IMR-90 (cell line): ENCODE results near the gene COL13A1.

ENCODE experiments used
- POLR2A ChIP-seq: IDR thresholded peaks from 2 replicates; pipeline ENCODE4 v1.6.1; 2012; ENCODE audit warnings: mild to moderate bottlenecking, low read depth, low read length
- TF ChIP-seq, protein P1 (sequence below): conservative IDR thresholded peaks from 2 replicates; pipeline ENCODE4 v1.5.1; 2012; ENCODE audit warnings: mild to moderate bottlenecking, low read depth, low read length, improper control_type of control experiment

DNA sequence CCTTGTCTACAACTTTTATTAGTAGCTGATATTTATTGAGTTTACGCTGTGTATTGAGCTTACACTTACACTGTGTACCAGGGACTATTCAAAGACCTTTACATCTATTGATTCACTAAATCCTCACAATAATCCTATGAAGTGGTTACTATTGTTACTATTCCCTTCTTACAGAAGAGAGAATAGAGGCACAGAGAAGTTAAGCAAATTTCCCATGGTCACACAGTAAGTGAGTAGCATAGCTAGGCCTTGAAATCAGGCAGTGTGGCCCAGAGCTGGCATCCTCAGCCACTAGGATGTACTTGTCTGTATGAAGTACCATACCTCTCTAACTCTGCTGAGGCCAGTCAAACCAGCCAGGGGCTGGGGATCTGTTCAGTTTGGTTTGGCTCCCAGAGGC, 7.6 kb downstream of the COL13A1 start:
- TF ChIP-seq, protein P1, sequence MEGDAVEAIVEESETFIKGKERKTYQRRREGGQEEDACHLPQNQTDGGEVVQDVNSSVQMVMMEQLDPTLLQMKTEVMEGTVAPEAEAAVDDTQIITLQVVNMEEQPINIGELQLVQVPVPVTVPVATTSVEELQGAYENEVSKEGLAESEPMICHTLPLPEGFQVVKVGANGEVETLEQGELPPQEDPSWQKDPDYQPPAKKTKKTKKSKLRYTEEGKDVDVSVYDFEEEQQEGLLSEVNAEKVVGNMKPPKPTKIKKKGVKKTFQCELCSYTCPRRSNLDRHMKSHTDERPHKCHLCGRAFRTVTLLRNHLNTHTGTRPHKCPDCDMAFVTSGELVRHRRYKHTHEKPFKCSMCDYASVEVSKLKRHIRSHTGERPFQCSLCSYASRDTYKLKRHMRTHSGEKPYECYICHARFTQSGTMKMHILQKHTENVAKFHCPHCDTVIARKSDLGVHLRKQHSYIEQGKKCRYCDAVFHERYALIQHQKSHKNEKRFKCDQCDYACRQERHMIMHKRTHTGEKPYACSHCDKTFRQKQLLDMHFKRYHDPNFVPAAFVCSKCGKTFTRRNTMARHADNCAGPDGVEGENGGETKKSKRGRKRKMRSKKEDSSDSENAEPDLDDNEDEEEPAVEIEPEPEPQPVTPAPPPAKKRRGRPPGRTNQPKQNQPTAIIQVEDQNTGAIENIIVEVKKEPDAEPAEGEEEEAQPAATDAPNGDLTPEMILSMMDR, result no peak
- no peak for TF ChIP-seq POLR2A
